Testis (tissue), 2 donors: ENCODE data around the gene TMEM174.

ENCODE experiments used
- POLR2A ChIP-seq: fragments of 450-650 bp; IDR thresholded peaks from one replicate; pipeline ENCODE4 v1.6.1; 2017; ENCODE audit warnings: antibody characterized with exemption, mild to moderate bottlenecking, moderate library complexity
- TF ChIP-seq, protein P1 (sequence below), 3 experiments: fragments of 450-650 bp in 2 of 3; fragments of 200-600 bp in 1 of 3; sonication (generic) in 1 of 3; IDR thresholded peaks; one replicate each; pipeline ENCODE4 v1.5.1; 2016 to 2019; ENCODE audit warnings: antibody characterized with exemption in 3 of 3, mild to moderate bottlenecking in 2 of 3, moderate library complexity in 1 of 3

DNA sequence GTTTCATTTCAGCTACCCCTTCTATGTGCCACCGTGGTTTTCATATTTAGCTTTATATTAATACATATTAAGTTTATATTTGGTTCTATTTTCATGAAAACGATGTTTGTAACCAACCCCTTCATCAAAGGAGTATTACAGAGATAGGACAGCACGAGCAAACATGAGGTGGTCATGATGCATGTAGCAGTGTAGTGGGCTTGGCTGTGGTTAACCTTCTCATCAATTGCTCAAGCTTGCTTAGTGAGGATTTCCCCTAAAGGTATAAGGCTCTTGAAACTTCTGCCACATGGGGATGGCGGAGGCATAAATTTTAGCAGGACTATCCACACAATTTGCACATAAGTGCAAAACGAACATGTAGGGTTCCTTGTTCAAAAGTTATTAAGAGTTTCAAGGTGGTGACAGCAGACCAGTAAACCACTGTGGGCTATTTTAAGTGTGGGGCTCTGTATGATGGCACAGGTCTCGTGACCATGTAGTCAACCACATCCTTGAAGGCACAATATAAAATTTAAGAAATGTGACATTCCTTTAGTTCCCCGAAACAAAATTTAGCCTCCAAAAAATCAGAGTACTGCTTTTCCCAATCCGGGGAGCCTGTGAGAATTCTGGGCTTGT, 24.8 kb downstream of the TMEM174 start:
- TF ChIP-seq POLR2A, result no peak
- TF ChIP-seq, protein P1, sequence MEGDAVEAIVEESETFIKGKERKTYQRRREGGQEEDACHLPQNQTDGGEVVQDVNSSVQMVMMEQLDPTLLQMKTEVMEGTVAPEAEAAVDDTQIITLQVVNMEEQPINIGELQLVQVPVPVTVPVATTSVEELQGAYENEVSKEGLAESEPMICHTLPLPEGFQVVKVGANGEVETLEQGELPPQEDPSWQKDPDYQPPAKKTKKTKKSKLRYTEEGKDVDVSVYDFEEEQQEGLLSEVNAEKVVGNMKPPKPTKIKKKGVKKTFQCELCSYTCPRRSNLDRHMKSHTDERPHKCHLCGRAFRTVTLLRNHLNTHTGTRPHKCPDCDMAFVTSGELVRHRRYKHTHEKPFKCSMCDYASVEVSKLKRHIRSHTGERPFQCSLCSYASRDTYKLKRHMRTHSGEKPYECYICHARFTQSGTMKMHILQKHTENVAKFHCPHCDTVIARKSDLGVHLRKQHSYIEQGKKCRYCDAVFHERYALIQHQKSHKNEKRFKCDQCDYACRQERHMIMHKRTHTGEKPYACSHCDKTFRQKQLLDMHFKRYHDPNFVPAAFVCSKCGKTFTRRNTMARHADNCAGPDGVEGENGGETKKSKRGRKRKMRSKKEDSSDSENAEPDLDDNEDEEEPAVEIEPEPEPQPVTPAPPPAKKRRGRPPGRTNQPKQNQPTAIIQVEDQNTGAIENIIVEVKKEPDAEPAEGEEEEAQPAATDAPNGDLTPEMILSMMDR (IDR thresholded peaks at IDR 0.05), result no peak
